Fibroblast of gingiva (primary cell): ENCODE measurements around the gene NBEA.
A peak's percentile ranks its signal among the peaks of the same experiment; 100 is the strongest.
"Not testable (repeated sequence)": the region's sequence is repeated elsewhere in the genome, so short reads cannot be mapped to it uniquely, and the experiment has no call there.

Experiments
- DNase-seq: peaks from one replicate; pipeline ENCODE4 v3.0.0-alpha.2; 2011; ENCODE audit warnings: low read depth

NBEA gene, protein sequence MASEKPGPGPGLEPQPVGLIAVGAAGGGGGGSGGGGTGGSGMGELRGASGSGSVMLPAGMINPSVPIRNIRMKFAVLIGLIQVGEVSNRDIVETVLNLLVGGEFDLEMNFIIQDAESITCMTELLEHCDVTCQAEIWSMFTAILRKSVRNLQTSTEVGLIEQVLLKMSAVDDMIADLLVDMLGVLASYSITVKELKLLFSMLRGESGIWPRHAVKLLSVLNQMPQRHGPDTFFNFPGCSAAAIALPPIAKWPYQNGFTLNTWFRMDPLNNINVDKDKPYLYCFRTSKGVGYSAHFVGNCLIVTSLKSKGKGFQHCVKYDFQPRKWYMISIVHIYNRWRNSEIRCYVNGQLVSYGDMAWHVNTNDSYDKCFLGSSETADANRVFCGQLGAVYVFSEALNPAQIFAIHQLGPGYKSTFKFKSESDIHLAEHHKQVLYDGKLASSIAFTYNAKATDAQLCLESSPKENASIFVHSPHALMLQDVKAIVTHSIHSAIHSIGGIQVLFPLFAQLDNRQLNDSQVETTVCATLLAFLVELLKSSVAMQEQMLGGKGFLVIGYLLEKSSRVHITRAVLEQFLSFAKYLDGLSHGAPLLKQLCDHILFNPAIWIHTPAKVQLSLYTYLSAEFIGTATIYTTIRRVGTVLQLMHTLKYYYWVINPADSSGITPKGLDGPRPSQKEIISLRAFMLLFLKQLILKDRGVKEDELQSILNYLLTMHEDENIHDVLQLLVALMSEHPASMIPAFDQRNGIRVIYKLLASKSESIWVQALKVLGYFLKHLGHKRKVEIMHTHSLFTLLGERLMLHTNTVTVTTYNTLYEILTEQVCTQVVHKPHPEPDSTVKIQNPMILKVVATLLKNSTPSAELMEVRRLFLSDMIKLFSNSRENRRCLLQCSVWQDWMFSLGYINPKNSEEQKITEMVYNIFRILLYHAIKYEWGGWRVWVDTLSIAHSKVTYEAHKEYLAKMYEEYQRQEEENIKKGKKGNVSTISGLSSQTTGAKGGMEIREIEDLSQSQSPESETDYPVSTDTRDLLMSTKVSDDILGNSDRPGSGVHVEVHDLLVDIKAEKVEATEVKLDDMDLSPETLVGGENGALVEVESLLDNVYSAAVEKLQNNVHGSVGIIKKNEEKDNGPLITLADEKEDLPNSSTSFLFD (N-terminal part only)

DNA sequence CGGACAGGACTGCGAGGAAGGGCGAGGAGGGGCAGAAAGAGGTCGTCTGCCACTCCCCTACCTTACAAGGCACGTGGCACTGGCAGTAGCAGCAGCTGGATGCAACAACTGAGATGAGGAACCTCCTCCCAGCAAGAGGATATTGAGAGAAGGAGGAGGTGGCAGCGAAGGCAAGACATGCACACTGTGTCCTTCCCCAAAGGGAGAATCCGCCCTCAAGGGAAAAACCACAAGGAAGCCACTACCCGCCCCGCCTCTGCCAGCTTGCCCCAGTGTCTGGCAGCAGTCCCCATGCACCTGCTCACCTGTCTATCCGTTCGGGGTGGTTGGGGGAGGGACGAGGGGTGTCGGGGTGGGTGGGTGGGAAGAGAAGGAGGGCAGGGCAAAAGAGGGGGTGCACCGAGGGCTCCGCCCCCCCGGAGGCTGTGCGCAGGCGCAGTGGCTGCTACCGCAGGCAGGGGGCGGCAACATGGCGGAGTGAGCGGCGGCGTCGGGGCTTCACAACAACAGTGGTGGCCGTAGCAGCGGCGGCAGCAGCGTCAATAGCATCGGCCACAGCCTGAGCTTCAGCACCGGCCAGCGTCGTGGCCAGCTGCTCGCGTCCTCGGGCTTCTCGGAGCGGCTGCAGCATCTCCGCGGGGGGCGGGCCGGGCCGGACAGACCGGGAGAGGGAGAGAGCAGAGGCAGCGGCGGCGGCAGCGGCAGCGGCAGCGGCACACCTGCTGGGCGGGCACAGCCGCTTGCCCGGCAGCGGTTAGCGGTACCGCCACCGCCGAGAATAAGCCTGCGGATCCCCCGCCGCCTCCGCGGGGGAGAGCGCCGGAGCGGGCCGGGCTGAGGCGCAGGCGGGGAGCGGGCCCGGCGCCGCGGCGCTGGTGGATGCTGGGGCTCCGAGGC, at the start of gene NBEA:
TSS of gene NBEA (plus strand) at position 436 of the 897 bp plus-strand sequence. CDS start 551 bp downstream, outside the sequence.
- DNase-seq = peak; percentile 56

DNA sequence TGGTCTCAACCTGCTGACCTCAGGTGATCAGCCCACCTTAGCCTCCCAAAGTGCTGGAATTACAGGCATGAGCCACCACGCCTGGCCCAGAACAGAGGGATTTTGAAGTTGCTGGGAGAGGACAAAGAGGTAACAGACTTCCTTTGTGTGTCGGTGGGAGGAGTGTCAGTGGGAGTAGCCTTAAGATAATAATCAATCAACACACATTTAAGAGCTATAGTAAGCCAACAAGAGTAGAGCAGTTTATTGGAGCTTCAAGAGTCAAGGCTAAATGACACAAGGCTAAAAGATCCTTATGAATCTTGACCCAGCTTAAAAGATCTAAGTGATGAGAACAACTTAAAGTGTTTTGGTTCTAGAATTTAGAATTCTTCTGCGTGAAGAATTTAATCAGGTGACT, 47.3 kb upstream of the NBEA start:
- no peak for DNase-seq

DNA sequence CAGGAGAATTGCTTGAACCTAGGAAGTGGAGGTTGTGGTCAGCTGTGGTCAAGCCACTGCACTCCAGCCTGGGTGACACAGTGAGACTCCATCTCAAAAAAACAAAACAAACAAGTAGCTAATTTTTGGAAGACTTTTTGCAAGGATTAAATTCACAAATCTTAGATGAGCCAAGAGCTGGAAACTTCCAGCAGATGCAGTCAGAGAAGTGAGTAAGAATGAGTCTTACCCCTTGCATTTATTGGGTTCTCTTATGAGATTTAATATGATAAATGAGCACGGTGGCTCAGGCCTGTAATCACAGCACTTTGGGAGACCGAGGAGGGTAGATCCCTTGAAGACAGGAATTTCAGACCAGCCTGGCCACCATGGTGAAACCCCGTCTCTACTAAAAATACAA, 44.9 kb upstream of the NBEA start:
- DNase-seq = no peak

DNA sequence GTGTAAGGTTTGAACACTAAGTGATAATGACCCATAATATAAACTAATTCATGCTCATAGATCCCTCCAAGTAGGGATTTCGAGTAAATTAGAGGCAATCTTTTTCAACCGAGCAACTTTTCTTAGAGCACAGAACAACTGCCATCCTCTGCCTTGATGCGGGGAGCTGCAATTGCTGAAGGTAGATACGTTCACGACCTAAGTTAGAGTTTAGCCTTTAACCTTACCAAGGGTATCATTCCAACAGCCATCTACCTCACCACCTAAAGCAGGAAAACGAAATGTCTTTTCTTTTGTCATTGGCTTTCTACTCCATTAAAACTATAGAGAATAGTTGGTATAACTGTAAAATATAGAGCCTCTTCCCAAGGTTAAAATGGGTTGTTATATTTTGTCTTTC, 42.2 kb upstream of the NBEA start:
- DNase-seq = no peak

DNA sequence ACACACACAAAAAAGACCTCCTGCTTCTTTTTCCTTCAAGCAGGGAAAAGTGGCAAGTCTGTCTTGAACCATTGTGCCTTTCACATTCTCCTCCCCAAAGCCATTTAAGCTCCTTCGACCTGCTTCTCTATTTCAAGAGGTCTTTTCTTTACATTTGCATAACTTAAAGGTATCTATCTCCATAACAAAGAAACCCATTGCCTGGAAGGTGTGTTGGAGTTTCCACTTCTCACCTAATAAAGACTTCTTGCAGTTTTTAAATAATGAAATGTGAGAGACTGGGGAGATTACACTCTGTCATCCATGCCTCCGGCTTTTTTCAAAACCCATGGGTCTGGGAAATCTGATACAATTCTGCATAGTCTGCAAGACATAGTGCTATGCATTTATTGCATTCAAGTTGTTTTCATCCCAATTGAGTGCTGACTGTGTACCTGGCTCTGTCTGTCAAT, 41.8 kb upstream of the NBEA start:
- no peak for DNase-seq

DNA sequence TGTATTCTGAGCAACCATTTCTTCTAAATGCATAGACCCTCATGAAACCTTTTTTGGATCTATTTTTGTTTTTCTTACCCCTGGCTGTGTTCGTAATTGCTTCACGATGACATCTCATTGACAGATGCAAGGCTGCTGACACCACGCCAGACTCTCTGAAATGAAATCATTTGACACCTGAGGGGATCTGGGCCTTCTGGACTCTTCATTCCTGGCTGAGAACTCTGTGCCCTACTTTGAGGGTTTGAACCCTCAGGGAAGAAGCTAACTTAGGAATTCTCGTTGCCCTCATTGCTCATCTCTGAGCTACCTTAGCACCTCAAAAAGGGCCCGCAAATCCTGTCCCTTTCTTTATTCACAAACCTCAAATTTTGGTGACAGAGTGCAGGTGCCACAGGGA, 40.5 kb upstream of the NBEA start:
- no peak for DNase-seq

DNA sequence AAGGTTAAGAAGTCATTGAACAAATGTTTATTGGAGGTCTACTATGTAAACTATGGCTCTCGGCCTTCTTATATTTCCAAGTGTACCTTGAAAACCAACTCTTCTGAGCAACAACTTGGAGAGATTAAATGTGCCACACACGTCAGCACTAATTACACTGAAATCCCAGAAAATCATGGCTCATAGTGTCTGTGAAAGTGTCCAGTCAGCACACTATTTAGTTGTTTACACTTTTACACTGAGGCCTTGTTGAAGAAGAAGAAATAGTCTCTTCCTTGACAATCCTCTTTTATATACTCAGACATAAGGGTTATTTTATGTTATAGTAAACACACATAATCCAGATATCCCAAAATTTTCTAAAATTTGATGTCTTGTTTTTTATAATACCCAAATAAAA, 30.9 kb upstream of the NBEA start:
- no peak for DNase-seq

DNA sequence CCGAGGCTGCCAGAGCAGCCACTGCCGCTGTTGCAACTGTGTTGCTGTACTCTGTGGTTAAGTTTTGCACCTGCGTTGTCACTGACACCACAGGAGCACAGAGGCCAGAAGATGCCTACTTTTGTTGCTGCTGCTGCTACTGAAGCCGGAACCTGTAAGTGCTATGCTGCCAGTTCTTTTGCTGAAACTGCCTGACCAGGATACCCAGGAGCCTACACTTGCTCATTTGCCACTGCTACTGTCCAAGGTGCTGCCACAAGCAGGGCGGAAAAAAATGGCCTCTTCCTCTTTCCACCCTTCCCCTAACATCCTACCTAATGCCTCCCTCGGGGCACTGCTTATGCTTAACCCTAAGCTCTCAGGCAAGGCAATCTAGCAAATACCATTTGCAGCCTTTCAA, 29.0 kb upstream of the NBEA start:
- DNase-seq = no peak

DNA sequence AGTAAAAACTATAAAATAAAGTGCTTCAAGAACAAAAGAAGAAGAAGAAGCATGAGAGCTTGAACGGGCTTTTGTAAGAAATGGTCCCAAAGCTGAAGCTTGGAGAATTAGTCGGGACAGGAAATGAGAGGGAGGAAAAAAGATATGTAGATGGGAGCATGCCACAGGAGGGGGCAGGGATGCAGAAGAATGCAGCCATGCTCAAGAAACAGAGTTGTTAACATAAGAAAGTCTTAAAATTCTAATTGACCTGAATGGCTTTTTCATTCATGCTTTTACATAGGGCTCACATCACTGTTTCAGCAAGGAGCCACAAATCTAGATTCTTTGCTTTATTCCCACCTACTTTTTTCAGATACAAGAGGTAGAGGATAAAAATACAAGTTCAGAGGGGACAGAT, 27.7 kb upstream of the NBEA start:
- DNase-seq = no peak

DNA sequence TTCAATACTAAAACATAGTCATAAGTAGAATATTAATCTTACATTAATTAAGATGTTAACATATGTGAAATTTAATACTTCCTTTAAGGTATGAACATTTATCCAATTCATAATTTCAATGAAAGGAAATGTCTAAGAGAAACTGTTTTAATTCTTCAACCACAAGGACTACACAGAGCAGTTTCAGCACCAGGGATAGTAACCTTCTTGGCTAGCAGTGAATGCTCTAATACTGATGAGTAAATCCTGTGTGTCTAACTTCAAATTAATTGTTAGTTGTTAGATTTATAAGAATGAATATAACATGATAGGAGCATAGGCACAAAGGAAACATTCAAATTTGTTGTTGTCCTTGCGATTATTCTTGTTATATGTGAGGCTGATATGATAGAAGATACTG, 15.6 kb upstream of the NBEA start:
- peak; percentile 22 for DNase-seq

DNA sequence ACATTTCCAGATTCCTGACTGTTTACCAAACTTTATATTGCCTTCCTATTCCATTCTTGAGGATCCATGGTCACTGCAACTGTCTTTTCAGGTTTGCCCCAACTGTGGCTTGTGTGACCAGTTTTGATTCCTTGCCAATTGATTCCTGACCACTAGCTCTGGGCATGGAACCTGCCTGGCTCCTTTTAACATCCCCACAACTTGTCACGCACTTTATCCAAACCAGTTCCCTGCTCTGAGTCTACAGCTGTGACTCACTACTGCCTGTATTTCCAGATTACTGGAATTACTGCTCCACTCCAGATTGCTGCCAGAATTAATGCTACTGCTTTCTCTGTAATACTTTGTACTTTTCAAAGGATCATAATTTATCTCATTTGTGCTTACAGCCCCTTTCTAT, 13.4 kb upstream of the NBEA start:
- DNase-seq = not testable (repeated sequence)

DNA sequence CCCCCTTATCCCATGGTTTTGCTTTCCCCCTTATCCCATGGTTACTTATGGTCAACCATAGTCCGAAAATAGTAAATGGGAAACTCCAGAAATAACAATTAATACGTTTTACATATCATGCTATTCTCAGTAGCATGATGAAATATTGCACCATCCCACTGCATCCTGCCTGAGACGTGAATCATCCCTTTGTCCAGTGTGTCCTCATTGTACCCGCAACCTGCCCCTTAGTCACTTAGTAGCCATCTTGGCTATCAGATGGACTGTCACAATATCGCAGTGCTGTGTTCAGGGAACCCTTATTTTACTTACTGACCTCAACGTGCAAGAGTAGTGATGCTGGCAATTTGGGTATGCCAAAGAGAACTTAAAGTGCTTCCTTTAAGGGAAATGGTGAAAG, 10.5 kb upstream of the NBEA start:
- DNase-seq = peak; percentile 17

DNA sequence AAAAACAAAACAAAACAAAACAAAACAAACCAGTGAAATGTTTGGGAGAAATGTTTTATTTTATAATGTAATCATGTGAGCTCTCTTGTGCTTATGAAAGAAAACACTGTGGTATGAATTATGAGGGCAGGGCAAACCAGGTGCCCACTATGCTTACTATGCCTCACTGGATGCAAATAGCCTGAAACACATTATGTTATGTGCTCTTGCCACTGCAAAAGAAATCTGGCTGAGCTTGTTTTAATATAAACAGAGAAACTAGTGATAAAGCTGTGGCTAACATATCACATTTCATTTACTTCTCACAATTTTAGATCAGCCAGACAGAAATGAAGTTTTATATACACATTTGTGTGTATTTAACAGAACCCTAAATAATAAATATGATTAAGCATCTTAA, 8.7 kb upstream of the NBEA start:
- DNase-seq = no peak

DNA sequence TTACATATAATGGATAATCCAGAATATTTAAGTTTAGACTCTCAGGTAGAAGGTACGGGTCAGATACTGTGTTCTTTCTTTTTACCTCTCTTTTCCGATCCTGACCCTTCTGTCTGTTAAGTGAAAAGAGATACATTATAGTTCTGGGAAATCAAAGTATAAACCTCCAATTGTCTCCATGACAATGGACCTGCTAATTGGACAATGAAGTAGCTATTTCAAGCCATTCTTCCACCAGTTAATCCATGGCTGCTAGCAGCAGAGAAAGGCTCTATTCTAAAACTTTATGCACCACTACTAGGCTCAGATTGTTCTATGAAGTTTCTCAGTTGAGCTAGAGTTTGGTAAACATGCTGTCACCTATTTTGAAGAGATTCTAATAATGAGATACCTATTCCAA, 8.3 kb upstream of the NBEA start:
- DNase-seq = no peak

DNA sequence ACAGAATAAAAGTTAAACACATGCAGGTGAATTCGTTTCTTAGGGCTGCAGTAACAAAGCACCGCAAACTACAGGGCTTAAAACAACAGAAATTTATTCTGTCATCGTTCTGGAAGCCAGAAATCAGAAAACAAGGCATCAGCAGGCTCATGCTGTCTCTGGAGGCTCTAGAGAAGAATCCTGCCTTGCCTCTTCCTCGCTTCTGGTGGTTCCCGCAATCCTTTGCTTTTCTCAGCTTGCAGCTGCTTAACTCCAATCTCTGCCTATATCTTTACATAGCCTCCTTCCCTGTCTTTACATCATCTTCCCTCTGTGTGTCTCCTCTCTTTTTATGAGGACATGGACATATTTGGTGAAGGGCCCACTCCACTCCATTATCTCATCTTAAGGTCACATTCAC, 6.2 kb upstream of the NBEA start:
- DNase-seq = no peak

DNA sequence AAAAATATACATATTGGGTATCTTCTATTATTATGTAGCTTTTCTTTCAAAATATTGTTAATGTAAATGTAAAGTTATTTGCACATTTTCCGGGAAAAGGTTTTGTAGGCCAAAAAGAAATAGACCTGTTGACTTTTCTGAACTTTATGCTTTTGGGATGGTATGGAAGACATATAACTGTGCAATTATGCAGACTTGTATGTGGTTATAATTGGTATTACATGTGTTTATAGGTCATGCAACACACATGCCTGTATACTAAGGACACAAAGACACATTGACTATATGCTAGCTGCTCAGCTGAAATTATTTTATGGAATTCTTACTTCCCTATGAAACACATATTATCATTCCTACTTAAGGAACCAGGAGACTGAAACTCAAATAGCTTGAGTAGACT, 2.3 kb upstream of the NBEA start:
- DNase-seq = no peak

DNA sequence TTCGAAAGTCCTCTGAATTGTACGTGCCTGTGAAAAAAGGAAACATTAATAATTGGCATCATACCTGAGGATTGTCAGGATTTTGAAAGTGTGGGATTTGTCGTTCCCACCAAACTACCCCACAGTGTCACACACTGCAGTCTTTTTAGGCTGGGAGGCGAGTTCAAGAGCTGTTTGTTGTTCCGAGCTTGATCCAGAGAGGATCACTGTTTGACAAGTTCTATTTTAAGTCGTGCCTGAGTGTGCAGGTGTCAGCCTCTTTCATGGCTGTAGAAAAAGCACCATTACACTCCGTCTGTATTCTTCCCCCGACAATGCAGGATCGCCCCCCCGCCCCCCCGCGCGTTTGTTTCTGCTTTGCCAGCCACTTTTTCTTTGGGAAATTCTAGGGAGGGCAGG, 635 bp upstream of the NBEA start:
- DNase-seq = no peak

DNA sequence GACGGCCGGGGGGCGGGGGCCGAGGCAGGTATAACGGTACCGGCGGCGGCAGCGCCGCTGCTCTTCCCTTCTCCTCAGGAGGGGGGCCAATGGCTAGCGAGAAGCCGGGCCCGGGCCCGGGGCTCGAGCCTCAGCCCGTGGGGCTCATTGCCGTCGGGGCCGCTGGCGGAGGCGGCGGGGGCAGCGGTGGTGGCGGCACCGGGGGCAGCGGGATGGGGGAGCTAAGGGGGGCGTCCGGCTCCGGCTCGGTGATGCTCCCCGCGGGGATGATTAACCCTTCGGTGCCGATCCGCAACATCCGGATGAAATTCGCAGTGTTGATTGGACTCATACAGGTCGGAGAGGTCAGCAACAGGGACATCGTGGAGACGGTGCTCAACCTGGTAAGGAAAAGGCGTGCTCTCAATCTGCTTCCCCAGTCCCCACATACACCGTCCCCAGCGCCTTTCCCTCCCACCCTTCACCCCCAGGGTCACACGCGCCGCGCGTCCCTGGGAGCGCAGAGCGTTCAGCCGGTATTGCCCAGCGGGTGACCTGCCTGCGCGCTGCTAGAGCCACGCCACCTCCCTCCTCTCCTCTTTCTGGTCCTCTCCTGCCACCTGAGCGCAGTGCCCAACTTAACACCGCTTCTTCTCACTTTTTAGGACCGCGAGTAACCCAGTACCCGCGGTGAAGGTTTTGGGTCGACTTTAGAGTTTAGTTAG, 814 bp downstream of the NBEA start:
- DNase-seq = peak; percentile 1

DNA sequence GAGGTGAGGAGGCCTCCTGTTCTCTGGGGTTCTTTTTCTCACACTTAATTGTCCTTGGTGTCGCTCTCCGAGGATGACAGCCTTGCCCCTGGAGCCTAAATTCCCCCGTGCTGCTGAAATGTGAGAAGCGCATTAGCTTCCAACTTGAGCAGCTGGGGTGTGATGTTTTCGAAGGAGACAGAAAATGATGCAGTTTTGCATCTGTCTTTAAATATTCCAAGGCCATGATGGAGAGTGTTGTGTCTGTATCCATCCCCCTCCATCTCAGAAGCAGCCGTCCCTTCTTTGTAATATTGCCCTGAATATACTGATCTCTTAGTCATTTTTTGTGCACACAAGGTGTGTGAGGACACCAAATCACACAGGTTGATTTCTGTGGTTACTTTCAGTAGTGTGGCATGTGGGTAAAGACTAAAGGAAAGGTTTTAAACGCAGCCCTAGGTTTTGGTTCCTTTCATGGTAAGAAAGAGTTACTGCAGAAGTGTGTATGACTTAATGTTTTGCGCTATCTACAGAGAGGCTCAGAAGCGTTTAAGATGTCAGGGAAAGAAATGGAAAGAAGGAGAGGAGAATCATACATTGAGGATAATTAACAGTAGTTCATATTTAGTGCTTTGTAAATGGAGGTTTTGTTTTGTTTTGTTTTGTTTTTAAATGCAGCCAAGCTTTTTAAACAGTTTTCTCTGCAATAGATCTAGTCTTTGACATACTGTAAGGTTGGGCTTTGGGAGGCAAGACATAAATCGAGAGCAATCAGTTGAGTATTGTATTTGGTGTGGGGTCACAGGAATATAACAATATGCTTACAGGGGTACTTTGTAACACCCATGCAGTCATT, 1.6 kb downstream of the NBEA start:
- no peak for DNase-seq

DNA sequence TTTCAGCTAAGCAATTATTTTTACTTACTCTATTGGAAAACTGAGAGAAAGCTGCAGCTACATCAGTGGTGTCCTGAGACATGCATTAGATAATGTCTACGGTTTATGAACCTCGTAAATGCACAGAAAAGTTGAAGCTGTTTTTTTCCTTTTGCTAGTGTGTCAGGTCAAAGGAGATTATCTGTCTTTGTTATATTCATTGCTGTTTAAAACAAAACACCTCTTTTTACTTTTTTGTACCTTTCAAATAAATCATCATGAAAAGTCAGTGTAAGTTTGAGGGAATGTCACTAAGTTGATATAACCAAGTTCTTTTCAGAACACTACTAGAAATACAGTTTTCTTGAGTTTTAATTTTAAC, 2.2 kb downstream of the NBEA start:
- no peak for DNase-seq
